Heart right ventricle (tissue), 16 donors: ENCODE measurements around the gene KPNA6. TPM values are rescaled to one million over a fixed set of nuclear protein-coding genes. Genes with fewer than 3 reads are reported as not detected.
"Not testable (repeated sequence)": the region's sequence is repeated elsewhere in the genome, so short reads cannot be mapped to it uniquely, and the experiment has no call there.

Experiments
- ATAC-seq, 8 donors: fragments of 200-7000 bp; cut with Tn5 transposase; one replicate each; pipeline ENCODE4 v1.9.1; 2020; ENCODE audit warnings: mild to moderate bottlenecking in 8 of 8, moderate library complexity in 8 of 8, moderate number of reproducible peaks in 1 of 8
- DNase-seq, 2 donors: peaks; one replicate each; pipeline ENCODE4 v3.0.0-alpha.2; 2020
- H3K27ac ChIP-seq, 10 donors: fragments of 200-600 bp; sonication (generic) in 2 of 10; one replicate each; pipeline versions ENCODE4 v1.5.0 to v1.8.0; 2020 to 2022; ENCODE audit warnings: mild to moderate bottlenecking in 3 of 10
- H3K27me3 ChIP-seq, 7 donors: fragments of 200-600 bp; one replicate each; pipeline ENCODE4 v1.8.0; 2021 to 2022; ENCODE audit warnings: mild to moderate bottlenecking in 2 of 7
- H3K36me3 ChIP-seq, 9 donors: fragments of 200-600 bp; sonication (generic) in 1 of 9; one replicate each; pipeline versions ENCODE4 v1.5.0 to v1.8.0; 2020 to 2022; ENCODE audit warnings: mild to moderate bottlenecking in 2 of 9
- H3K4me1 ChIP-seq, 9 donors: fragments of 200-600 bp; sonication (generic) in 1 of 9; one replicate each; pipeline versions ENCODE4 v1.5.0 to v1.8.0; 2020 to 2022; ENCODE audit warnings: mild to moderate bottlenecking in 4 of 9
- H3K4me3 ChIP-seq, 10 donors: fragments of 200-600 bp; sonication (generic) in 2 of 10; one replicate each; pipeline versions ENCODE4 v1.5.0 to v1.8.0; 2020 to 2022; ENCODE audit warnings: mild to moderate bottlenecking in 7 of 10, moderate library complexity in 2 of 10
- H3K9me3 ChIP-seq, 11 donors: fragments of 200-600 bp in 10 of 11; sonication (generic) in 2 of 11; one replicate each; pipeline versions ENCODE4 v1.5.0 to v1.8.0; 2013 to 2022; ENCODE audit warnings: mild to moderate bottlenecking in 2 of 11, control low read depth in 1 of 11, moderate library complexity in 1 of 11
- CTCF ChIP-seq, 9 donors: fragments of 200-600 bp; sonication (generic) in 2 of 9; IDR thresholded peaks; one replicate each; pipeline versions ENCODE4 v1.5.0 to v1.8.0; 2021 to 2022; ENCODE audit warnings: antibody characterized with exemption in 9 of 9, mild to moderate bottlenecking in 5 of 9, moderate library complexity in 1 of 9
- WGBS, 2 donors: extraction: QIAGEN DNeasy Blood & Tissue Kit; methylation state at CpG; one replicate each; pipeline ENCODE4 v1.1.7; 2013; ENCODE audit warnings: inconsistent platforms in 1 of 2; 5-methylcytosine and 5-hydroxymethylcytosine counted together
- intact Hi-C, 10 donors: fragments of 100-400 bp; cut with DNase I; formaldehyde crosslinking; loops; one replicate each; pipeline versions ENCODE4 v1.11.1 to v1.14.2; 2022
- polyA plus RNA-seq, 2 donors: library from polyadenylated mRNA; stranded (reverse); fragments of 200-250 nt; gene quantifications; one replicate each; pipeline ENCODE4 v1.2.3, GENCODE V29; 2013
- total RNA-seq, 10 donors: library from RNA; stranded (reverse); fragmentation: NEBNext Ultra II Directional in 3 of 10; extraction: Animal tissue kit (Norgen Biotek cat#: 25700) in 3 of 10; gene quantifications; one replicate each; pipeline versions ENCODE4 v1.2.1 to v1.2.4, GENCODE V29; 2021 to 2023
- donor health status: Arrhythmogenic right ventricular cardiomyopathy.
- donor health status: ischemic (EF 13 %, LVEDD 7.1; RV severe dilation, severe dysfunction).
- donor health status: healthy with polysubstance abuse.
- donor health status: DM: no; HTN: yes; CAD: no.
- donor health status: DM: no; HTN: no; CAD: no.
- donor health status: ischemic (EF 25% LVEDD 6.9; RV normal size, moderate dysfunction).
- donor health status: ischemic (EF 25% LVEDD 5.7; RV mildly dilated, moderate dysfunction).
- donor health status: healthy.
- donor health status: DM: yes; HTN: yes; CAD: no.
- donor health status: Ischemic cardiomyopathy.
- donor health status: ischemic (EF 35%, LVEDD 5.7; RV mildly dilated, moderate dysfunction).
- donor health status: nonischemic (EF 11% LVEDD 7.7; RV severe dilation, severe dysfunction).
- donor health status: DM: yes; HTN: yes; CAD: no.
- donor health status: PGD.
- donor health status: ischemic (EF 29% LVEDD 5.4; RV normal size, mild dysfunction).
- donor health status: nonischemic (EF 23%, LVEDD 6.1; RV moderate dilation, normal function).

Gene KPNA6
- total and polyA plus RNA-seq, 12 donors = 10.2 to 92.5 (median 81.7) TPM

GRCh38 chr1:32144033-32144432, 36.2 kb downstream of the KPNA6 start:
- intact Hi-C loops = no loop called here
- peaks cover 0 to 23% (median 6%) of the 10 kb centered on the region in 11 donors for H3K9me3 ChIP-seq
- DNase-seq (no peak), ATAC-seq (no peak)
- TF ChIP-seq CTCF (IDR thresholded peaks at IDR 0.05) = no peak
- H3K27ac ChIP-seq = peak overlapping the region in 1 of 10 donors; percentile 57
- WGBS, 2 donors = 89 to 90% methylated on average over 3 of the region's 3 CpGs
- H3K4me3 ChIP-seq = no peak overlapping the region
- no peaks in the 10 kb centered on the region for H3K27me3 ChIP-seq
- peaks cover 0 to 23% (median 0%) of the 10 kb centered on the region in 9 donors for H3K36me3 ChIP-seq
- H3K4me1 ChIP-seq = peaks cover 0 to 45% (median 21%) of the 10 kb centered on the region in 9 donors

- not testable (repeated sequence) for ATAC-seq, H3K27me3 ChIP-seq, DNase-seq, H3K27ac ChIP-seq, H3K4me3 ChIP-seq
- 96 to 98% methylated on average over 5 of the region's 5 CpGs for WGBS, 2 donors
- peaks cover 0 to 28% (median 0%) of the 10 kb centered on the region in 9 donors for H3K36me3 ChIP-seq
- H3K4me1 ChIP-seq = peaks cover 0 to 42% (median 25%) of the 10 kb centered on the region in 9 donors
- intact Hi-C loops = loop anchor here in 1 of 10 donors (2.0 kb wide), 1 partner anchor 33 kb away; no protein-coding TSS in a partner anchor
- H3K9me3 ChIP-seq = peaks cover 0 to 32% (median 7%) of the 10 kb centered on the region in 11 donors
Measured at GRCh38 chr1:32147799-32148198, 39.9 kb downstream of the KPNA6 start.

GRCh38 chr1:32150847-32151246, 43.0 kb downstream of the KPNA6 start:
- ATAC-seq (no peak), DNase-seq (no peak)
- Histone ChIP-seq H3K9me3 (peaks cover 0 to 32% (median 7%) of the 10 kb centered on the region in 11 donors), H3K27me3 (no peaks in the 10 kb centered on the region), H3K27ac (peak overlapping the region in 1 of 10 donors; percentile 34), H3K4me1 (peaks cover 0 to 23% (median 13%) of the 10 kb centered on the region in 9 donors), H3K4me3 (no peak overlapping the region), H3K36me3 (peaks cover 0 to 43% (median 2%) of the 10 kb centered on the region in 9 donors)
- TF ChIP-seq CTCF (IDR thresholded peaks at IDR 0.05) = no peak
- intact Hi-C loops = no loop called here
- 91 to 94% methylated on average over 9 of the region's 9 CpGs for whole genome bisulfite sequencing, 2 donors

- peak in 7 of 8 donors; percentile 27 to 60 (median 43) for ATAC-seq
- intact Hi-C loops = no loop called here
Measured at GRCh38 chr1:32151319-32151787, 43.5 kb downstream of the KPNA6 start.

More at GRCh38 chr1:32151319-32151787, 43.5 kb downstream of the KPNA6 start:
- TF ChIP-seq CTCF (IDR thresholded peaks at IDR 0.05) = no peak
- no peaks in the 10 kb centered on the region for H3K27me3 ChIP-seq
- H3K4me1 ChIP-seq = peaks cover 0 to 23% (median 13%) of the 10 kb centered on the region in 9 donors
- peaks cover 0 to 32% (median 7%) of the 10 kb centered on the region in 11 donors for H3K9me3 ChIP-seq
- H3K36me3 ChIP-seq = peaks cover 0 to 48% (median 7%) of the 10 kb centered on the region in 9 donors
- 26 to 39% methylated on average over 5 of the region's 5 CpGs for WGBS, 2 donors
- H3K27ac ChIP-seq = peak overlapping the region in 1 of 10 donors; percentile 34
- DNase-seq = no peak
- H3K4me3 ChIP-seq = no peak overlapping the region
